Measurements from ENCODE around the gene ROBO1. TPM values are rescaled to one million over a fixed set of nuclear protein-coding genes. Genes with fewer than 3 reads are reported as not detected.

The ROBO1 gene
- total RNA-seq, 1 donor from 2014 or later = 71.7 TPM

GRCh38 chr3:78858174-78858573 is 909.6 kb downstream of the ROBO1 start:
- Mint-ChIP-seq H3K4me1 (ENCODE audit: low read depth, unreplicated experiment) (peaks cover 7% of the 10 kb centered on the region), H3K36me3 (ENCODE audit: low read depth, unreplicated experiment) (no peaks in the 10 kb centered on the region), H3K9me3 (ENCODE audit: unreplicated experiment) (no peaks in the 10 kb centered on the region), H3K27me3 (ENCODE audit: low read depth, unreplicated experiment) (no peaks in the 10 kb centered on the region), H3K27ac (ENCODE audit: unreplicated experiment) (no peak overlapping the region), H3K4me3 (ENCODE audit: unreplicated experiment) (no peak overlapping the region)
- Histone ChIP-seq H3K36me3 (ENCODE audit: insufficient read depth, low read length) (no peaks in the 10 kb centered on the region), H3K27me3 (ENCODE audit: insufficient read depth, low read length) (no peaks in the 10 kb centered on the region), H3K4me3 (ENCODE audit: insufficient read depth, low read depth, low read length) (no peak overlapping the region), H3K4me2 (ENCODE audit: low read length) (no peak overlapping the region), H3K9ac (ENCODE audit: low read length) (no peak overlapping the region), H3K27ac (ENCODE audit: low read depth, low read length) (no peak overlapping the region), H2AFZ (ENCODE audit: low read depth, low read length) (no peak overlapping the region), H4K20me1 (ENCODE audit: insufficient read depth, low read length) (no peaks in the 10 kb centered on the region), H3K79me2 (ENCODE audit: insufficient read depth, low read length) (no peaks in the 10 kb centered on the region), H3K4me1 (ENCODE audit: insufficient read depth, low read length) (no peaks in the 10 kb centered on the region), H3K9me3 (ENCODE audit: insufficient read depth, low read depth, low read length) (no peaks in the 10 kb centered on the region)
- DNase-seq (ENCODE audit: low read depth) (peak; percentile 14), FAIRE-seq (no peak)
- TF ChIP-seq EZH2 (IDR thresholded peaks at IDR 0.05; ENCODE audit: insufficient read depth, low read length) = no peak
- TF ChIP-seq, protein P1, sequence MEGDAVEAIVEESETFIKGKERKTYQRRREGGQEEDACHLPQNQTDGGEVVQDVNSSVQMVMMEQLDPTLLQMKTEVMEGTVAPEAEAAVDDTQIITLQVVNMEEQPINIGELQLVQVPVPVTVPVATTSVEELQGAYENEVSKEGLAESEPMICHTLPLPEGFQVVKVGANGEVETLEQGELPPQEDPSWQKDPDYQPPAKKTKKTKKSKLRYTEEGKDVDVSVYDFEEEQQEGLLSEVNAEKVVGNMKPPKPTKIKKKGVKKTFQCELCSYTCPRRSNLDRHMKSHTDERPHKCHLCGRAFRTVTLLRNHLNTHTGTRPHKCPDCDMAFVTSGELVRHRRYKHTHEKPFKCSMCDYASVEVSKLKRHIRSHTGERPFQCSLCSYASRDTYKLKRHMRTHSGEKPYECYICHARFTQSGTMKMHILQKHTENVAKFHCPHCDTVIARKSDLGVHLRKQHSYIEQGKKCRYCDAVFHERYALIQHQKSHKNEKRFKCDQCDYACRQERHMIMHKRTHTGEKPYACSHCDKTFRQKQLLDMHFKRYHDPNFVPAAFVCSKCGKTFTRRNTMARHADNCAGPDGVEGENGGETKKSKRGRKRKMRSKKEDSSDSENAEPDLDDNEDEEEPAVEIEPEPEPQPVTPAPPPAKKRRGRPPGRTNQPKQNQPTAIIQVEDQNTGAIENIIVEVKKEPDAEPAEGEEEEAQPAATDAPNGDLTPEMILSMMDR (IDR thresholded peaks at IDR 0.05; ENCODE audit: insufficient read depth, low read depth, low read length) = no peak

DNA sequence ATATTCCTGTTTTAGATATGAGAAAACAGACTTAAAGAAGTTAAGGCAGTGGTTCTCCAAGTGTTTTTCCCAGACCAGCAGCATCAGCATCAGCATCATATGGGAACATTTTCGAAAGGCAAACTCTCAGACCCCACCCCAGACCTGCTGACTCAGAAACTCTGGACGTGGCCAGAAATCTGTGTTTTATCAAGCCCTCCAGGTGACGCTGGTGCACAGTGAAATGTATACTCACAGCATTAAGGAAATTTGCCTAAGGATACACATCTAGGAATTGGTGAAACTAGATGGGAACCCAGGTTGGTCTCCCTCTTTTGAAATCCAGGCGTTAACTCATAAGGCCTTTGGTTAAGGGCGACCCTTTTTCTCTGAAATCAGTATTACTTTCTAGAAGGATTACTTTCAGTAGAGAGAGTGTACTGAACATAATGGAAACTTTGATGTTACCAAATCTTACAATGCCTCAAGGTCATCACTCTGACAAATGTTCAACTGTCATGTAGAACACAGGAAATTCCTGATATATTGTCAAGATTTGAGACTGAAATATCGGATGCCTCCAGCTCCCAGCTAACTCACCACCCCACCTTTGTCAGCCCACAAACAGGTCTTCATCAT is 910.2 kb downstream of the ROBO1 start:
- Mint-ChIP-seq H3K36me3 (ENCODE audit: low read depth, unreplicated experiment) (no peaks in the 10 kb centered on the region), H3K4me1 (ENCODE audit: low read depth, unreplicated experiment) (peaks cover 7% of the 10 kb centered on the region), H3K27me3 (ENCODE audit: low read depth, unreplicated experiment) (no peaks in the 10 kb centered on the region), H3K9me3 (ENCODE audit: unreplicated experiment) (no peaks in the 10 kb centered on the region), H3K4me3 (ENCODE audit: unreplicated experiment) (no peak overlapping the region), H3K27ac (ENCODE audit: unreplicated experiment) (no peak overlapping the region)
- Histone ChIP-seq H3K9ac (ENCODE audit: low read length) (no peak overlapping the region), H3K4me2 (ENCODE audit: low read length) (no peak overlapping the region), H3K79me2 (ENCODE audit: insufficient read depth, low read length) (no peaks in the 10 kb centered on the region), H3K36me3 (ENCODE audit: insufficient read depth, low read length) (no peaks in the 10 kb centered on the region), H4K20me1 (ENCODE audit: insufficient read depth, low read length) (no peaks in the 10 kb centered on the region), H3K4me3 (ENCODE audit: insufficient read depth, low read depth, low read length) (no peak overlapping the region), H3K27ac (ENCODE audit: low read depth, low read length) (no peak overlapping the region), H3K9me3 (ENCODE audit: insufficient read depth, low read depth, low read length) (no peaks in the 10 kb centered on the region), H2AFZ (ENCODE audit: low read depth, low read length) (no peak overlapping the region), H3K4me1 (ENCODE audit: insufficient read depth, low read length) (no peaks in the 10 kb centered on the region), H3K27me3 (ENCODE audit: insufficient read depth, low read length) (no peaks in the 10 kb centered on the region)
- no peak for TF ChIP-seq EZH2 (IDR thresholded peaks at IDR 0.05; ENCODE audit: insufficient read depth, low read length)
- TF ChIP-seq, protein P1 (IDR thresholded peaks at IDR 0.05; ENCODE audit: insufficient read depth, low read depth, low read length) = no peak
- DNase-seq (ENCODE audit: low read depth) (peak; percentile 12), FAIRE-seq (peak; percentile 13)

- FAIRE-seq (no peak), DNase-seq (ENCODE audit: low read depth) (no peak)
- Histone ChIP-seq H3K4me2 (ENCODE audit: low read length) (no peak overlapping the region), H3K4me3 (ENCODE audit: insufficient read depth, low read depth, low read length) (no peak overlapping the region), H3K27me3 (ENCODE audit: insufficient read depth, low read length) (no peaks in the 10 kb centered on the region), H2AFZ (ENCODE audit: low read depth, low read length) (no peak overlapping the region), H4K20me1 (ENCODE audit: insufficient read depth, low read length) (no peaks in the 10 kb centered on the region), H3K27ac (ENCODE audit: low read depth, low read length) (no peak overlapping the region), H3K79me2 (ENCODE audit: insufficient read depth, low read length) (no peaks in the 10 kb centered on the region), H3K9ac (ENCODE audit: low read length) (no peak overlapping the region), H3K4me1 (ENCODE audit: insufficient read depth, low read length) (no peaks in the 10 kb centered on the region), H3K36me3 (ENCODE audit: insufficient read depth, low read length) (no peaks in the 10 kb centered on the region), H3K9me3 (ENCODE audit: insufficient read depth, low read depth, low read length) (no peaks in the 10 kb centered on the region)
- Mint-ChIP-seq H3K4me1 (ENCODE audit: low read depth, unreplicated experiment) (peaks cover 7% of the 10 kb centered on the region), H3K36me3 (ENCODE audit: low read depth, unreplicated experiment) (no peaks in the 10 kb centered on the region), H3K9me3 (ENCODE audit: unreplicated experiment) (no peaks in the 10 kb centered on the region), H3K27me3 (ENCODE audit: low read depth, unreplicated experiment) (no peaks in the 10 kb centered on the region), H3K4me3 (ENCODE audit: unreplicated experiment) (no peak overlapping the region), H3K27ac (ENCODE audit: unreplicated experiment) (no peak overlapping the region)
- TF ChIP-seq, protein P1 (IDR thresholded peaks at IDR 0.05; ENCODE audit: insufficient read depth, low read depth, low read length) = no peak
- TF ChIP-seq EZH2 (IDR thresholded peaks at IDR 0.05; ENCODE audit: insufficient read depth, low read length) = no peak
These were observed 911.6 kb downstream of the ROBO1 start for GRCh38 chr3:78856164-78856563.
